Spleen (tissue), 11 donors: ENCODE measurements around the gene ZNF609. TPM values are rescaled to one million over a fixed set of nuclear protein-coding genes. Genes with fewer than 3 reads are reported as not detected.

Experiments
- DNase-seq: peaks from one replicate; pipeline ENCODE4 v3.0.0-alpha.2; 2020
- H3K27ac ChIP-seq, 8 donors: fragments of 200-600 bp; sonication (generic) in 7 of 8; 1 replicate in 4 of 8; 2 replicates in 4 of 8; pipeline versions ENCODE4 v1.5.0 to v1.8.0; 2016 to 2021; ENCODE audit warnings: inconsistent platforms in 4 of 8, mild to moderate bottlenecking in 4 of 8, moderate library complexity in 1 of 8
- H3K27me3 ChIP-seq, 7 donors: fragments of 200-600 bp; sonication (generic) in 6 of 7; replicated peaks in 1 of 7; 1 replicate in 4 of 7; 2 replicates in 3 of 7; pipeline versions ENCODE4 v1.5.0 to v1.8.0; 2016 to 2021; ENCODE audit warnings: inconsistent platforms in 3 of 7, mild to moderate bottlenecking in 1 of 7
- H3K36me3 ChIP-seq, 6 donors: fragments of 200-600 bp; sonication (generic) in 5 of 6; 1 replicate in 4 of 6; 2 replicates in 2 of 6; pipeline versions ENCODE4 v1.5.0 to v1.8.0; 2016 to 2021; ENCODE audit warnings: inconsistent platforms in 2 of 6
- H3K4me1 ChIP-seq, 6 donors: fragments of 200-600 bp; sonication (generic) in 5 of 6; 1 replicate in 3 of 6; 2 replicates in 3 of 6; pipeline versions ENCODE4 v1.5.0 to v1.8.0; 2016 to 2021; ENCODE audit warnings: inconsistent platforms in 3 of 6
- H3K4me3 ChIP-seq, 8 donors: fragments of 200-600 bp; sonication (generic) in 7 of 8; 1 replicate in 4 of 8; 2 replicates in 4 of 8; pipeline versions ENCODE4 v1.5.0 to v1.8.0; 2016 to 2021; ENCODE audit warnings: inconsistent platforms in 4 of 8, mild to moderate bottlenecking in 4 of 8, moderate library complexity in 2 of 8
- H3K9me3 ChIP-seq, 8 donors: fragments of 200-600 bp; sonication (generic) in 7 of 8; 1 replicate in 4 of 8; 2 replicates in 4 of 8; pipeline versions ENCODE4 v1.5.0 to v1.8.0; 2016 to 2021; ENCODE audit warnings: inconsistent platforms in 4 of 8
- POLR2A ChIP-seq, 3 donors: fragments of 450-650 bp; IDR thresholded peaks; one replicate each; pipeline ENCODE4 v1.5.1; 2017; ENCODE audit warnings: antibody characterized with exemption in 3 of 3, mild to moderate bottlenecking in 1 of 3
- POLR2AphosphoS5 ChIP-seq, 3 donors: sonication (generic); formaldehyde crosslinking; IDR thresholded peaks; one replicate each; pipeline ENCODE4 v1.5.1; 2017; ENCODE audit warnings: antibody characterized with exemption in 3 of 3
- WGBS, 5 donors: extraction: QIAGEN DNeasy Blood & Tissue Kit in 3 of 5; methylation state at CpG; one replicate each; pipeline versions ENCODE4 v1.1.5 to v1.1.7; 2013 to 2018; 5-methylcytosine and 5-hydroxymethylcytosine counted together
- intact Hi-C: fragments of 100-400 bp; cut with DNase I; formaldehyde crosslinking; loops from one replicate; pipeline ENCODE4 v1.15.0; 2023; ENCODE audit warnings: low total_unique reads
- polyA plus RNA-seq, 3 donors: library from polyadenylated mRNA; stranded (reverse); fragments of 200-250 nt; gene quantifications; one replicate each; pipeline ENCODE4 v1.2.1, GENCODE V29; 2013
- total RNA-seq, 7 donors: library from RNA; depleted of rRNA in 3 of 7; stranded (reverse); fragments of >200 nt in 3 of 7; fragmentation: NEBNext Ultra II Directional in 4 of 7; extraction: Animal tissue kit (Norgen Biotek cat#: 25700) in 4 of 7; gene quantifications; one replicate each; pipeline versions ENCODE4 v1.1.0 to v1.2.1, GENCODE V29; 2016 to 2021
- TF ChIP-seq, protein P1 (sequence below), 11 experiments: fragments of 200-600 bp in 7 of 11; fragments of 450-650 bp in 4 of 11; sonication (generic) in 4 of 11; IDR thresholded peaks in 8 of 11; conservative IDR thresholded peaks in 3 of 11; 1 replicate in 7 of 11; 2 replicates in 4 of 11; pipeline versions ENCODE4 v1.4.0 to v1.8.0; 2016 to 2021; ENCODE audit warnings: antibody characterized with exemption in 11 of 11, inconsistent platforms in 4 of 11, mild to moderate bottlenecking in 1 of 11
- donor health status: healthy with polysubstance abuse.
- donor health status: DM: no; HTN: no; CAD: no; lungs with moderate emphysema.
- donor health status: DM: no; HTN: no; CAD: no.
- donor health status: Bipolar disorder and iron deficiency.
- donor health status: healthy.
- donor health status: DM: no; HTN: no; CAD: no.
- donor health status: DM: yes; HTN: yes; CAD: no.

ZNF609 gene
- total and polyA plus RNA-seq, 10 donors: 2.4 to 55.7 (median 38.8) TPM

DNA sequence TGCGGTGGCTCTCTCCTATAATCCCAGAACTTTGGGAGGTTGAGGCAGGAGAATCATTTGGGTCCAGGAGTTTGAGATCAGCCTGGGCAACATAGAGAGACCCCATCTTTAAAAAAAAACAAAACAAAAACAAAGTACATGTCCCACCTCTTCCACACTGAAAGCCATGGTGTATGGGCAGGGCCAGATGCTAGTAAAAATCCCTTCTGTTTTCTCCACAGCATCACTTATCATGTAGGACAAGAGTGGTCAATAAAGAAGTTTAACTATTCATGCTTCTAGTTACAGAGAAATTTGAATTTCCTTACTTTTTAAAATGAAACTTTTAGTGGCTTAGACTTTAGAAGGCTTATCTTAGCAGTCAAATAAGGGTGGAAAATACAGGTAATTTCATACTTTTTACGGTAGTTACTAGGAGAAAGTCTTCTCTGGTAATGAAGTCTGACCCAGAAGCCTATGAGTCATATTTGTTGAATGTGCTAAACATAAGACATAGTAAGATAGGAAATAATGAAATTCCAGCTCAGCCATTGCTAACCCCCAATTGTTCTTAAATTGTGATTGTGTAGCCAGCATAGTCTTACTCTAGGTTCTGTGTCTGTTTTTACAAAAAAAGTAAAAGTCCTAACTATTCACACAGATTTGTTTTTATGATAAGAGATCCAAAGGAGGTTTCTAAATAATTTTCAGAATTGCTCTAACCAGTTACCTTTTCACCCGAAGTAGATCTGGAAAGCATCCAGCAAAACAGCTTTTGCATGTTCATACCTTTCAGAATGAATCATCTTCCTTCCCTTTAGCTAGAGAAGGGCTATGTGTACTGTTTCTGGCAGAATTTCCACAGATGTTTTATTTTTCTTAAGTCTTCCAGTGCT, 16.4 kb upstream of the ZNF609 start:
- Histone ChIP-seq H3K27me3 (no peaks in the 10 kb centered on the region), H3K27ac (peak overlapping the region in 1 of 8 donors; percentile 31), H3K9me3 (no peaks in the 10 kb centered on the region), H3K36me3 (peaks cover 0 to 59% (median 20%) of the 10 kb centered on the region in 6 donors), H3K4me3 (no peak overlapping the region), H3K4me1 (peaks cover 0 to 40% (median 22%) of the 10 kb centered on the region in 6 donors)
- no peak for DNase-seq
- TF ChIP-seq, protein P1, sequence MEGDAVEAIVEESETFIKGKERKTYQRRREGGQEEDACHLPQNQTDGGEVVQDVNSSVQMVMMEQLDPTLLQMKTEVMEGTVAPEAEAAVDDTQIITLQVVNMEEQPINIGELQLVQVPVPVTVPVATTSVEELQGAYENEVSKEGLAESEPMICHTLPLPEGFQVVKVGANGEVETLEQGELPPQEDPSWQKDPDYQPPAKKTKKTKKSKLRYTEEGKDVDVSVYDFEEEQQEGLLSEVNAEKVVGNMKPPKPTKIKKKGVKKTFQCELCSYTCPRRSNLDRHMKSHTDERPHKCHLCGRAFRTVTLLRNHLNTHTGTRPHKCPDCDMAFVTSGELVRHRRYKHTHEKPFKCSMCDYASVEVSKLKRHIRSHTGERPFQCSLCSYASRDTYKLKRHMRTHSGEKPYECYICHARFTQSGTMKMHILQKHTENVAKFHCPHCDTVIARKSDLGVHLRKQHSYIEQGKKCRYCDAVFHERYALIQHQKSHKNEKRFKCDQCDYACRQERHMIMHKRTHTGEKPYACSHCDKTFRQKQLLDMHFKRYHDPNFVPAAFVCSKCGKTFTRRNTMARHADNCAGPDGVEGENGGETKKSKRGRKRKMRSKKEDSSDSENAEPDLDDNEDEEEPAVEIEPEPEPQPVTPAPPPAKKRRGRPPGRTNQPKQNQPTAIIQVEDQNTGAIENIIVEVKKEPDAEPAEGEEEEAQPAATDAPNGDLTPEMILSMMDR (IDR thresholded peaks at IDR 0.05 in 8 of 11, conservative IDR thresholded peaks at IDR 0.05 in 3 of 11): no peak
- no peak for TF ChIP-seq POLR2AphosphoS5 (IDR thresholded peaks at IDR 0.05)
- TF ChIP-seq POLR2A (IDR thresholded peaks at IDR 0.05): no peak
- intact Hi-C loops: no loop called here
- WGBS, 5 donors: 61 to 68% (median 62%) methylated on average over 3 of the region's 3 CpGs

DNA sequence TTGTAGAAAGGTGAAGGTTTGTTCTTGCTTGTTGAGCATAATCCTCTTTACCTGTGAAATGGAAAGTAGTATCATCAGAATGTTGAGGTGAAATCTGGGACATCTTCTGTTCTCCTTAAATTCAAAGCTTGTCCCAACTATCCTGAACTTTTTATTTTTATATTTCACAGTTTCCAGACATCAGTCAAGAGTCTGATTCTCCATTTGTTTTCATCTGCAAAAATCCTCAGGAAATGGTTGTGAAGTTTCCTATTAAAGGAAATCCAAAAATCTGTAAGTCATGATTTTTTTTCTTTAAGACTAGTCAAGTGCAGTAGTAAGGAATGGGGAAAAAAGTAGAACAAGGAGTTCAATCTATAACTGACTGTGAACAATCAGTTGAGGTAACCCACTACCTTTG, 15.5 kb upstream of the ZNF609 start:
- intact Hi-C loops: no loop called here
- peaks cover 0 to 61% (median 21%) of the 10 kb centered on the region in 6 donors for H3K36me3 ChIP-seq
- no peaks in the 10 kb centered on the region for H3K9me3 ChIP-seq
- H3K27me3 ChIP-seq: no peaks in the 10 kb centered on the region
- no peak overlapping the region for H3K4me3 ChIP-seq
- peaks cover 0 to 47% (median 22%) of the 10 kb centered on the region in 6 donors for H3K4me1 ChIP-seq
- TF ChIP-seq POLR2AphosphoS5 (IDR thresholded peaks at IDR 0.05) (no peak), POLR2A (IDR thresholded peaks at IDR 0.05) (no peak)
- TF ChIP-seq, protein P1 (IDR thresholded peaks at IDR 0.05 in 8 of 11, conservative IDR thresholded peaks at IDR 0.05 in 3 of 11): no peak
- no peak for DNase-seq
- H3K27ac ChIP-seq: peak overlapping the region in 1 of 8 donors; percentile 31

DNA sequence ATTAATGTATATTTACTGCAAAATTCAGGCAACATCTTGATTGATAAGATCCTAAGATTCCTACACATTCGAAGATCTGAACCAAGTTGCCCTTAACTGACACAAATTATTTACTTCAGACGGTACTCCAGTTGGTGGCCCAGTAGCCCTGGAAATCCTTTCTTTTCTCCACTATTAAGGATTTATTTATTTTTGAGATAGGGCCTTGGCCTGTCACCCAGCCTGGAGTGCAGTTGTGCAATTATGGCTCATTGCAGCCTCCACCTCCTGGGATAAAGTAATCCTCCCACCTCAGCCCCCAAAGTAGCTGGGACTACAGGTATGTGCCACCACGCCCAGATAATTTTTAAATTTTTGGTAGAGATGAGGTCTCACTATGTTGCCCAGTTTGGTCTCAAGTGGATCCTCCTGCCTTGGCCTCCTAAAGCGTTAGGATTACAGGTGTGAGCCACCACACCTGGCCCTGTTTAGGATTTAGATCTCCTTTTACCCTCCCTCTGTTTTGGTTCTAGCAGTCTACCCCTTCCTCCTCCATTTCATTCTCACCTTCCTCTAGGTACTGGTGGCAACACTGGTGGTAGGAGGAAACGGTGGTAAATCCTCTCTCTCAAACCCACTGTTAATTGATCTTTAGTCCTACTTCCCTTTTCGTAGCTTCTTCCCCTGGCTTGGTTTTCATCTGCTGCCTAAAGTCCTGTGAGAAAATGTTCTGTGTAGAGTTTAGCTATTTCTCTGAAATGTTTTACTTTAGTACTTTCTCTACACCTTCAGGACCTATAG, 12.7 kb upstream of the ZNF609 start:
- peak overlapping the region in 2 of 8 donors; percentile 22 to 45 for H3K27ac ChIP-seq
- peaks cover 0 to 72% (median 21%) of the 10 kb centered on the region in 6 donors for H3K36me3 ChIP-seq
- intact Hi-C loops: no loop called here
- peaks cover 0 to 57% (median 22%) of the 10 kb centered on the region in 6 donors for H3K4me1 ChIP-seq
- no peak for DNase-seq
- no peaks in the 10 kb centered on the region for H3K9me3 ChIP-seq
- TF ChIP-seq, protein P1 (IDR thresholded peaks at IDR 0.05 in 8 of 11, conservative IDR thresholded peaks at IDR 0.05 in 3 of 11): no peak
- no peak for TF ChIP-seq POLR2A (IDR thresholded peaks at IDR 0.05)
- no peak for TF ChIP-seq POLR2AphosphoS5 (IDR thresholded peaks at IDR 0.05)
- H3K27me3 ChIP-seq: no peaks in the 10 kb centered on the region
- 74 to 76% (median 75%) methylated on average over 6 of the region's 6 CpGs for WGBS, 5 donors
- H3K4me3 ChIP-seq: no peak overlapping the region
